ENCODE results near the gene CETP.

CETP gene

DNA sequence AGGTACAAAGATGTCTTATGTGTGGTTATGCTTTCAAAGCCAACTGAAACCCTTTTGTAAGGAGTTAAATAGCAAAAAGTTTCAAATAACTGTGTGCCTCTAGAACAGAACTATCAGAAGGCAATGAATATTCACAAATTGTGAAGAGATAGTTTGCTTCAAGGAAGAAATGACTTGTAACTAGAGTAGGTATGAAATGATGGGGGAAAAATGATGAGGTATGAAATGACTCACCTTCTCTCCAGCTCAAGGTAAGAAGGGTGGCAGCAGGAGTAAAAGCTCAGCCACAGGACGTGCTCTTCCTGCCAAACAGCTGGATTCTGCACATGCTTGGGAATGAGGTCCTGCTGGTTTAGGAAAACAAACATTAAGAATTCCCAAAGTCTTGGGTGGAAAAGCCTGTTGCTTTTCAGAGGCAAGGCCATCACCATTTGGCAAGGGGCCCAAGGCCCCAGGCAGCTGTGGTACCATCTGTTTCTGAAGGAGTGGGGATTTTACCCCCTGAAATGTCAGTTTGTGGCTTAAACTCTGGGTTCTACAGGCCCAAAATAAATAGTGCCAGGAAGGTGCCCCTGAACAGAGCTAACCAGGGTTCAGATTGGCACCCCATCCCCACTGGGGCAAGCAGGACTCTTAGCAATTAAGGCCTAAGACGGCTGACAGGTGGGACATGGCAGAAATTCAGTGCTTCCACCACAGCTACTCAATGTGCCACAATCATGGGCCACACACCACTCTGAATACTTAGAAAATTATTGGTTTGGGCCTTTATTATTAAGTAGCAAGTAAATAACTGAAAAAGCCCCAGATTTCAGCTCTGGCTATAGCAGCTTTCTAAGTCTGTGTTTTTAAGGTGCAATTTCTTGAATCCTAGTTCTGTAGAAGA is 16.6 kb upstream of the CETP start:
- no peaks in the 10 kb centered on the region for H3K27me3 ChIP-seq (ENCODE audit: control insufficient read depth, insufficient read depth, low read length, poor library complexity, severe bottlenecking)
- peaks cover 22% of the 10 kb centered on the region for H3K36me3 ChIP-seq (ENCODE audit: control insufficient read depth, insufficient read depth, low read length)
- H3K9me3 ChIP-seq (ENCODE audit: control insufficient read depth, low read length): no peaks in the 10 kb centered on the region
- WGBS, 2 experiments: 82 to 94% methylated on average over 2 of the region's 2 CpGs
- H3K27ac ChIP-seq (ENCODE audit: insufficient read depth, low read depth, low read length, poor library complexity, severe bottlenecking): no peak overlapping the region
- H3K4me3 ChIP-seq (ENCODE audit: insufficient read depth, low read depth, low read length): no peak overlapping the region
- H3K4me1 ChIP-seq (ENCODE audit: control insufficient read depth, insufficient read depth, low read length): no peaks in the 10 kb centered on the region

DNA sequence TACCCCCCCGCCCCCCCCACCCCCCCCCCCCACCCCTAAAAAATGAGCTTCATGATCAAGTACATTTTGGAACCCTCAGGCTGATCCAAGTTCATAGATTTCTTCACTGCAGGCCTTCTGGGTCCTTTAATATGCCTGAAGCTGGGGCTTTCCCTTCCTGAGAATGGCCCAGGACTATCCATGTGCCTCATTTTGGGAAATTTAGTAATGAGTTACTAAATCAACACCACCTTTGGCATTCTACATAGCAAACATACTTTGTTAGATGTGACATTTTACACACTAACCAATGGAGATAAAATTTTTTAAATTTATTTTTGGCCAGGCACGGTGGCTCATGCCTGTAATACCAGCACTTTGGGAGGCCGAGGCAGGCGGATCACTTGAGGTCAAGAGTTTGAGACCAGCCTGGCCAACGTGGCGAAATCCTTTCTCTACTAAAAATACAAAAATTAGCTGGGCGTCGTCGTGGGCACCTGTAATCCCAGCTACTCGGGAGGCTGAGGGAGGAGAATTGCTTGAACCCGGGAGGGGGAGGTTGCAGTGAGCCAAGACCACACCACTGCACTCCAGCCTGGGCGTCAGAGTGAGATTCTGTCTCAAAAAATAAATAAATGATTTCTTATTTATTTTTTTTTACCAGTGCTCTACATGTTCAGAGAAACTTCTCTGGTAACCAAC is 15.8 kb upstream of the CETP start:
- H3K36me3 ChIP-seq (ENCODE audit: control insufficient read depth, insufficient read depth, low read length): peaks cover 22% of the 10 kb centered on the region
- H3K9me3 ChIP-seq (ENCODE audit: control insufficient read depth, low read length): no peaks in the 10 kb centered on the region
- WGBS, 2 experiments: 88 to 96% methylated on average over 10 of the region's 12 CpGs
- no peaks in the 10 kb centered on the region for H3K27me3 ChIP-seq (ENCODE audit: control insufficient read depth, insufficient read depth, low read length, poor library complexity, severe bottlenecking)
- H3K4me3 ChIP-seq (ENCODE audit: insufficient read depth, low read depth, low read length): no peak overlapping the region
- no peaks in the 10 kb centered on the region for H3K4me1 ChIP-seq (ENCODE audit: control insufficient read depth, insufficient read depth, low read length)
- no peak overlapping the region for H3K27ac ChIP-seq (ENCODE audit: insufficient read depth, low read depth, low read length, poor library complexity, severe bottlenecking)

DNA sequence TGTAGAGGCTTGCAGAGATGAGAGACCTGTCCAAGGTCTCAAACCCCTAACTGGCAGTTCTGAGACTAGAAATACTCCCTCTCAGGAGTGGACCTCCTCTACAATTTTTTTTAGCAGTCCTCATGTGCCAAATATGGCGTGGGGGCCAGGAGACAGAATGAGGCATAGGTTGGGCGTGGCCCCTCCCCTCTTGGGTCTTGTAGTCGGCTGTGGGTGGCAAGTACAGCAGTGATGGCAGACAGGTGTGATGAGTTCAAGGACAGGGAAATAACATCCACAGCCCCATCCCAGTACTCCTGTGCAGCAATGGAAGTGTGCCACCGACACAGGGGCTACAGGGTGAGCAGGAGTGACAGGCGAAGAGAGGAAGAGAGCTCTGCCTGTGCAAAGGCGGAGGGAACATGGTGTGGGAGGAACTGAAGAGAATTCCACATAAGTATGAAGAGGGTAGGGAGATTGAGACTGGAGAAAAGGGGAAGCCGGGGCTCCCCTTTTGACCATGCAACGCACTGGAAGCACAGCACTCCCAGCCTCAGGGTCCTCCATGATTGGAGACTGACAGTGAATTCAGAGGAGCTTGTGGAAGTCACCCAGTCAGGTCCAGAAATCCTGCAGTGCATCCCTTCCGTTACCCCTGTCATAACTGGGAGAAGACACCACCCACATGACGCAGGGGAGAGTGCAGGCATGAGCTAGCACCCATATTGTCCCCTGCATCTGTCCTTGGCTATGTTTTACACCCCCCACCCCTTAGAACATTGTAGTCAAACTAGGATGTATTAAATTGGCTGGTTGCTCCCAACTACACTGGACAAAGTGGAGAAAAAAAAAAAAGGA is 14.8 kb upstream of the CETP start:
- WGBS, 2 experiments: 92% methylated on average over 10 of the region's 10 CpGs
- H3K4me1 ChIP-seq (ENCODE audit: control insufficient read depth, insufficient read depth, low read length): no peaks in the 10 kb centered on the region
- no peaks in the 10 kb centered on the region for H3K9me3 ChIP-seq (ENCODE audit: control insufficient read depth, low read length)
- H3K27me3 ChIP-seq (ENCODE audit: control insufficient read depth, insufficient read depth, low read length, poor library complexity, severe bottlenecking): no peaks in the 10 kb centered on the region
- no peak overlapping the region for H3K27ac ChIP-seq (ENCODE audit: insufficient read depth, low read depth, low read length, poor library complexity, severe bottlenecking)
- peaks cover 21% of the 10 kb centered on the region for H3K36me3 ChIP-seq (ENCODE audit: control insufficient read depth, insufficient read depth, low read length)
- H3K4me3 ChIP-seq (ENCODE audit: insufficient read depth, low read depth, low read length): no peak overlapping the region

DNA sequence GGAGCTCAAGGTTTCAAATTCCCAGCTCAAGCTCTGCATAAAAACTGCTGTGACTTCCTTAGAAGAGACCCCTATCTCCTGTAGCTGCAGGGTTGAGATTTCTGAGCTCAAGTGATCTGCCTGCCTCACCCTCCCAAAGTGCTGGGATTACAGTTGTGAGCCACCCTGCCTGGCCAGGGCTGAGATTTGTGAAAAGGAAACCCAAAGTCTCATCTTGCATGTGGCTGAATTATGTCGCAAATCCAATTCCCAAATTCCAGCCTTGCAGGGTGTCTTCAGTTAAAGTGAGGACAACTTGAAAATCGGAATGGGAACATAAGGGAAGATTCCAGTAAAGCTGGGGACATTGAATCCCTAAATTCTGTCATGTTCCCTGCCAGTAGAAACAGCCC is 14.2 kb upstream of the CETP start:
- H3K27me3 ChIP-seq (ENCODE audit: control insufficient read depth, insufficient read depth, low read length, poor library complexity, severe bottlenecking): no peaks in the 10 kb centered on the region
- peaks cover 15% of the 10 kb centered on the region for H3K36me3 ChIP-seq (ENCODE audit: control insufficient read depth, insufficient read depth, low read length)
- no peaks in the 10 kb centered on the region for H3K9me3 ChIP-seq (ENCODE audit: control insufficient read depth, low read length)
- no peak overlapping the region for H3K27ac ChIP-seq (ENCODE audit: insufficient read depth, low read depth, low read length, poor library complexity, severe bottlenecking)
- no peak overlapping the region for H3K4me3 ChIP-seq (ENCODE audit: insufficient read depth, low read depth, low read length)
- H3K4me1 ChIP-seq (ENCODE audit: control insufficient read depth, insufficient read depth, low read length): no peaks in the 10 kb centered on the region
- WGBS, 2 experiments: 87% methylated on average over 2 of the region's 2 CpGs

DNA sequence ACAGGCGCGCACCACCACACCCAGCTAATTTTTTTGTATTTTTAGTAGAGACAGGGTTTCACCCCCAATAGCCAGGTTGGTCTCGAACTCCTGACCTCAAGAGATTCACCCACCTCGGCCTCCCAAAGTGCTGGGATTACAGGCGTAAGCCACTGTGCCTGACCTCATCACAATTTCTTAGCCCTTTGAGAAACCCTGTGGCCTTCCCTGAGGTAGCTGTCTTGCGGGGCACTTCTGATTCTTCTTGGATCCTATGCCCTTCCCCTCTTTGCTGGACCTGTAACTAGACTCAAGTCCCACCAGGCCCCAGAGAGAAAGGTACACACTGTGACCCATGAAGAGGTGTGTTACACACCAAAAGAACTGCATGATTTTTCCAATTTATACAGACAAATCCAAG is 13.5 kb upstream of the CETP start:
- 92 to 93% methylated on average over 6 of the region's 6 CpGs for WGBS, 2 experiments
- Histone ChIP-seq H3K4me1 (ENCODE audit: control insufficient read depth, insufficient read depth, low read length) (no peaks in the 10 kb centered on the region), H3K9me3 (ENCODE audit: control insufficient read depth, low read length) (no peaks in the 10 kb centered on the region), H3K4me3 (ENCODE audit: insufficient read depth, low read depth, low read length) (no peak overlapping the region), H3K36me3 (ENCODE audit: control insufficient read depth, insufficient read depth, low read length) (peaks cover 9% of the 10 kb centered on the region), H3K27ac (ENCODE audit: insufficient read depth, low read depth, low read length, poor library complexity, severe bottlenecking) (no peak overlapping the region), H3K27me3 (ENCODE audit: control insufficient read depth, insufficient read depth, low read length, poor library complexity, severe bottlenecking) (no peaks in the 10 kb centered on the region)

DNA sequence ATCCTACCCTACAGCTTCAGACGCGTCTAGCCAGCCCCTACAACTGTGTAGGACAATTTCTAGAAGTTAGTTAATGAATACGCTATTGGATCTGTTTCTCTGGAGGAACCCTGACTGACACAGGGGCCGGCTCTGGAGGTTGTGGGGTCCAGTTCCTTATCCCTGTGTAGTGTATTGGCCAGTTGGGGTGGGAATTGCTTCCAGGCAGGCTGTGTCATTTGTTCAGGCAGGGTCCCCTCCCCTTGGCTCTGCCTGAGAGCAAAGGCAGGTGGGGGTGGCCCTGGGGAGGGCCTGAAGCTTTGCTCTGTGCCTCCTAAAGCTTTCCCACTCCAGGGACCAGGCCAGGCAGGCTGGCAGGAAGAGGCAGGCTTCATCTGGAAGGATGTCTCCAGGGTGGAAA is 11.7 kb upstream of the CETP start:
- WGBS, 2 experiments: 85 to 93% methylated on average over 4 of the region's 4 CpGs
- no peak overlapping the region for H3K27ac ChIP-seq (ENCODE audit: insufficient read depth, low read depth, low read length, poor library complexity, severe bottlenecking)
- no peaks in the 10 kb centered on the region for H3K36me3 ChIP-seq (ENCODE audit: control insufficient read depth, insufficient read depth, low read length)
- no peaks in the 10 kb centered on the region for H3K4me1 ChIP-seq (ENCODE audit: control insufficient read depth, insufficient read depth, low read length)
- no peak overlapping the region for H3K4me3 ChIP-seq (ENCODE audit: insufficient read depth, low read depth, low read length)
- H3K27me3 ChIP-seq (ENCODE audit: control insufficient read depth, insufficient read depth, low read length, poor library complexity, severe bottlenecking): no peaks in the 10 kb centered on the region
- no peaks in the 10 kb centered on the region for H3K9me3 ChIP-seq (ENCODE audit: control insufficient read depth, low read length)

DNA sequence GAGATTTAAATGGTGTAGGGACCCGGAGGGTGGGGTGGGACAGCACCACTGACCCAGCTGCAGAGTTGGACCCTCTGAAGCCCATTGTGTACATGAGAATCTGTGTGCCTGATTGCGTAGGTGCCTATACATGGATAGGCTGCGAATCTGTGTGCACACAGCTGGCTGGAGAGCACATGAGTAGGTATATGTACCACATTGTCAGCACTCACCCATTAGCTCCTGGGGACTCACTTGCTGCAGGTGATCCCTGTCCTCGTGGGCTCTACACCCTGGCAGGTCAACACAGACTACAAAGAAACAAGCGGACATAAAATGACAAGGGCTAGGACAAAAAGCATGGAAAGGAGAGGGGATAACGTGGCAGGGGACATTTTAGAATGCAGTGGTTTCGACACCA is 11.3 kb upstream of the CETP start:
- Histone ChIP-seq H3K27me3 (ENCODE audit: control insufficient read depth, insufficient read depth, low read length, poor library complexity, severe bottlenecking) (no peaks in the 10 kb centered on the region), H3K36me3 (ENCODE audit: control insufficient read depth, insufficient read depth, low read length) (no peaks in the 10 kb centered on the region), H3K27ac (ENCODE audit: insufficient read depth, low read depth, low read length, poor library complexity, severe bottlenecking) (no peak overlapping the region), H3K4me1 (ENCODE audit: control insufficient read depth, insufficient read depth, low read length) (no peaks in the 10 kb centered on the region), H3K4me3 (ENCODE audit: insufficient read depth, low read depth, low read length) (no peak overlapping the region), H3K9me3 (ENCODE audit: control insufficient read depth, low read length) (no peaks in the 10 kb centered on the region)
- 89 to 94% methylated on average over 7 of the region's 7 CpGs for WGBS, 2 experiments

DNA sequence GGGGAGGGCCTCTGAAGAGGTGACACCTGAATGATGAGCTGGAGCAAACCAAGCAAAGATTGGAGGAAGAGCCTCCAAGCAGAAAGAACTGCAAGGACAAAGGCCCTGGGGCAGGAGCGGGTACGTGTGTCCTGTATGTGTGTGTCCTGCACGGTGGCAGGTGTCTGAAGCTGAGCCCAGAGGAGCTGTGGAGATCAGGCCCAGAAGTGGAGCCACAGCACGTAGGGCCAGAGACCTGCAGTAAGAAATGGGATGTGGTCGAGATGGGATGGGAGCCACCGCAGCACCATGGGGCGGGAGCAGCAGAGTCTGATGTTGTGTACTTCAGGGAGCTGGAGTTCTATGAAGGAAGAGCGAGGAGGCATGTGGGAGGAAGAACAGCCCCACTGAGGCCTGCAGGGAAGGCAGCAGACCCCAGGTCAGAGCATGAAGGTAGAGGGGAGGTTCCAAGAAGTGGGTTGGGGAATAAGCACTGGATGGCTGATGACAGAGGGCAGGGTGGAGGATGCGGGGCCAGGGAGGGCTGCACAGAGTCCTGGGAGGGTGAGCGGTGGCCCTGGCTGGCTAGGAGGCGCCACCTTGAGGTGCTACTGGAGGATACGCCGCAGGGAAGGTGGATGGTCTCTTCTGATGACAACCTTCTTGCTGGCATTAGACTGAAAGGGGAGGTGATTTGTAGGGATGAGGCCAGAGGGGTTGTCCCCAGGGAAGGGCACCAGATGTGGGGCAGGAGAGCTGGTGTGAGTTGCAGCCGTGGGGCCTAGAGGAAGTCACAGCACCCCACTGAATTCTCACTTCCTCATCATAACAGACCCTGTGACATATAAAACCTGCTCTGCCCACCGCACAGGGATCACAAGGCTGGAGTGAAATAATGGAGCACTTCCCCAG is 10.6 kb upstream of the CETP start:
- no peaks in the 10 kb centered on the region for H3K9me3 ChIP-seq (ENCODE audit: control insufficient read depth, low read length)
- no peak overlapping the region for H3K27ac ChIP-seq (ENCODE audit: insufficient read depth, low read depth, low read length, poor library complexity, severe bottlenecking)
- no peaks in the 10 kb centered on the region for H3K4me1 ChIP-seq (ENCODE audit: control insufficient read depth, insufficient read depth, low read length)
- no peaks in the 10 kb centered on the region for H3K27me3 ChIP-seq (ENCODE audit: control insufficient read depth, insufficient read depth, low read length, poor library complexity, severe bottlenecking)
- H3K4me3 ChIP-seq (ENCODE audit: insufficient read depth, low read depth, low read length): no peak overlapping the region
- 72 to 76% methylated on average over 15 of the region's 15 CpGs for WGBS, 2 experiments
- H3K36me3 ChIP-seq (ENCODE audit: control insufficient read depth, insufficient read depth, low read length): no peaks in the 10 kb centered on the region

DNA sequence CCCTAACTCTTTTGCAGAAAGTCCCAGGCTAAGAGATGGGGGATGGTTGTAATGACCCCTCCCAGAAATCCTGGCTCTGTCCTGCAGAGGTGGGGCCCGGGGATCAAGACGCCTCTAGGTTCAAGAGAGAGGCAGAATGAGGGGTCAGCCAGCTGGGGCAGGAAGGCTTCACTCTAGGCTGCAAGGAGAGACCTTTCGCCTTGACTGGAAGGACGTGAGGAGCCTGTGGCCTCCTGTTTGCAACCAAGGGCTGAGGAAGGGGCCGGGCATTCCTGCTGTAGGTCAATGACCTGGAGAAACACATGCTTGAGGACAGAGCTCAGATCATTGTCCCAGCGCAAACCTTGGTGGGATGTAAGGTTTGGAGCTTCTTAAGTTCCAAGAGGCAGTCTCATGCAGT is 8.7 kb upstream of the CETP start:
- Histone ChIP-seq H3K27me3 (ENCODE audit: control insufficient read depth, insufficient read depth, low read length, poor library complexity, severe bottlenecking) (no peaks in the 10 kb centered on the region), H3K4me1 (ENCODE audit: control insufficient read depth, insufficient read depth, low read length) (no peaks in the 10 kb centered on the region), H3K27ac (ENCODE audit: insufficient read depth, low read depth, low read length, poor library complexity, severe bottlenecking) (no peak overlapping the region), H3K4me3 (ENCODE audit: insufficient read depth, low read depth, low read length) (no peak overlapping the region), H3K36me3 (ENCODE audit: control insufficient read depth, insufficient read depth, low read length) (no peaks in the 10 kb centered on the region), H3K9me3 (ENCODE audit: control insufficient read depth, low read length) (no peaks in the 10 kb centered on the region)
- WGBS, 2 experiments: 82 to 87% methylated on average over 6 of the region's 6 CpGs
